GM18951 (cell line): Measurements from ENCODE around the gene BTF3.
"Not testable (repeated sequence)": the region's sequence is repeated elsewhere in the genome, so short reads cannot be mapped to it uniquely, and the experiment has no call there.

Source experiments
- POLR2A ChIP-seq: IDR thresholded peaks from 4 replicates; pipeline ENCODE4 v1.6.1; 2011; ENCODE audit warnings: mild to moderate bottlenecking; ENCODE audit not compliant: insufficient read length, insufficient read depth; ENCODE audit errors: extremely low read depth
- in situ Hi-C: fragments of 300-500 bp; cut with MboI; formaldehyde crosslinking; loops from one replicate; pipeline ENCODE4 v1.12.0; 2022; ENCODE audit warnings: low sequenced_read_pairs, mixed read lengths, inconsistent platforms; ENCODE audit not compliant: unreplicated experiment

BTF3 gene

GRCh38 chr5:73493421-73493820 lies 4.8 kb upstream of the BTF3 start:
- in situ Hi-C loops, result no loop called here
- TF ChIP-seq POLR2A, result no peak

DNA sequence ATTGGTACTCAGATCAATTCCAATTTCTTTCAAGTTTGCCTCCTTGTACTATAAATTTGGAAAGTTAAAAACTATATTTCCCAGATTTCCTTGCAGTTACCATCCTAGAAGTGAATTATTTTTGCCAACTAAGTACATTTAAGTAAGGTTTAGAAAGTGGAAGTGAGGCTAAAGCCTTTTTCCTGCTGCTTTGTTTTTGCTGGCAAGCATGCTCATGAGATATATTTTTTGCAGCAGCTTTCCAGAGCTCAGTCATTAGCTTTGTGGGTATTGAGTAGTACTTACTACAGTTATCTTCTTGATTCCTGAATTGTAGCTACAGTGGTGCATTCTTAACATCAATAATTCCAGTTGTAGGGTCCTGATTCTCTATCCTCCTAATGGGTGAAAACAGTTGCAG lies 3.5 kb upstream of the BTF3 start:
- in situ Hi-C loops, result no loop called here
- no peak for TF ChIP-seq POLR2A

- no peak for TF ChIP-seq POLR2A
- in situ Hi-C loops, result no loop called here
Observed at GRCh38 chr5:73495772-73496335, 2.4 kb upstream of the BTF3 start.

GRCh38 chr5:73496984-73497457 lies 1.2 kb upstream of the BTF3 start:
- in situ Hi-C loops, result no loop called here
- no peak for TF ChIP-seq POLR2A

DNA sequence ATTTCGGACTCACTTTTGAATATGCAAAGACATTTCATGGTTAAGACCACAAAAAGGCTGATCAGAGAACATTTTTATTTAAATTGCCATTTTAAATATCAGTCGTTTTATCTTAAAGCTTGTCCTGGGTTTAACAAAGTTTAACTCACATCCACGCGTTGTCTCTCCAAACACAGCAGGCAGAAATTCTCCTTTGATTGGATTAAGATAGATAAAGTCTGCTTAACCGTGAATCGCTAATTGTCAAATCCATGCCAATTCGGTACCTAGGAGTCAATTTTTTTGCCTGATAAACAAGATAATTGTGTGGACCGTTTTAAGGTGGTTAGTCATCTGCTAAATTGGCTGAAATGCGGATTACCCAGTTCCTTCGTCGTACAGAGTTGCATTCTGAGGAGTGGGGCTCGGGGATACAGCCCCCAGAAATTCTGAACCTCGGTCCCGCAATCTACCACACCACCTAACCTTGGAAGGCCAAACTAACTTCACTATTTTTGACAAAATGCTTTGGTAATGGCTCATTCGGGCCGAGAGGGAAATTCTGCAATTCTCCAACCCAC lies 665 bp upstream of the BTF3 start:
- in situ Hi-C loops, result no loop called here
- TF ChIP-seq POLR2A, result no peak

GRCh38 chr5:73499187-73499586 lies 945 bp downstream of the BTF3 start:
- TF ChIP-seq POLR2A, result no peak
- in situ Hi-C loops, result no loop called here

DNA sequence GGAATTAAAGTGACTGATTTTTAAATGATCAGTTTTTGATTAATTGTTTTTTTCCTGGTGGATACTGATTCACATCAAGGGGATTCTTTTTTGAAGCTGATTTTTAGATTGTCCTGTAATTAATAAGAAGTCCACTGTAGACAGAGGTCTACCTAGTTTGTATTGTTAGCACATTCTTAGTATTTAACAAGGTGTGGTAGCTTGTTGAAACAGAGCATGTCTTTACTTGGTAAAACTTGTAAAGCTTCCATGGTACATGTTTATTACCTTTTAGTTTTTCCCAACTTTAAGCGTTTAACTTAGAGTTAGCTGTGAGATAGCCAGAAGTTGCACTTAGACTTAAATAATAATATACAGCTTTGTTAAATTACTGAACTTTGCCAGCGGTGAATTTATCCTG lies 1.5 kb downstream of the BTF3 start:
- in situ Hi-C loops, result no loop called here
- no peak for TF ChIP-seq POLR2A

DNA sequence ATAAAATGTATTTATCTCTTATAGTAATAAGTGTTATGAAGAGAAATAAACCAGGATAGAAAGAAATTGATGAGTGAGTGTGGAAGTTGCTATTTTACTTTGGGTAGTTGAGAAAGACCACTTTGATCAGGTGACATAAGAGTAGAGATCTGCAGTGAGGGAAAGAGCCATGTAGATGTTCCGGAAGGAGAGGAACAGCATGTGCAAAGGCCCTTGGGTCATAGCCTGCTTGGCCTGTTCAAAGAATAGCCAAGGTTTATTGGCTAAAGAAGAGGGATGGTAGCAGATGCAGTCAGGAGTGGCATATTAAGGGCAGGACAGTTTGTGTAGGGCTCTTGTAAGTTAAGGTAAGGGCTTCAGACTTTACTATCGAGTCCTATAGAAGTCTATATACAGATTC lies 3.2 kb downstream of the BTF3 start:
- in situ Hi-C loops, result no loop called here
- no peak for TF ChIP-seq POLR2A

DNA sequence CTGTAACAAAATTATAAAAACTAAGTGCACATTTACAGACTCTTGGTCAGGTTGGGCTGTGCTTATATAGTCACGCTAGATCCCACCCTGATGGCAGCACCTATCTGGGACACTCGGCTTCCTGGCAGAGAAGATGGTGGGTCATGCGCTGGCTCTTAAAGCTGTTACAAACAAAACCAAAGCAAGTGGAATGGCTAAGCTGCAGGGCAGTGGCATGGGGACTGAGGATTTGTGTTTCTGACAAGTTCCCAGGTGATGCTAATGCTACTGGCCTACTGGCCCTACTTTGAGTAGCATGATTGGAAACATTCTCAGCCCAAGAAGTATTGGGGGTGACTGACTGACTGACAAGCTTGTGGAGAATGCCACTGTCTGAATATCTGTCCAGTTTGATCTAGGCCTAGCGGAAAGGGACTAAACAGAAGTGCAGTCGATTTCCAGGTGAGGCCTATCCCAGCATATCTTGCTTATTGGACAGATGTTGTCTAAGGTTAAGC lies 8.3 kb downstream of the BTF3 start:
- in situ Hi-C loops, result no loop called here
- no peak for TF ChIP-seq POLR2A

- in situ Hi-C loops, result no loop called here
- no peak for TF ChIP-seq POLR2A
Observed at GRCh38 chr5:73507062-73507461, 8.8 kb downstream of the BTF3 start.

- in situ Hi-C loops, result not testable (repeated sequence)
Observed at GRCh38 chr5:73508521-73508920, 10.3 kb downstream of the BTF3 start.

- no peak for TF ChIP-seq POLR2A
- in situ Hi-C loops, result no loop called here
Observed at GRCh38 chr5:73513996-73514395, 15.8 kb downstream of the BTF3 start.

GRCh38 chr5:73514418-73514817 lies 16.2 kb downstream of the BTF3 start:
- in situ Hi-C loops, result no loop called here
- no peak for TF ChIP-seq POLR2A

DNA sequence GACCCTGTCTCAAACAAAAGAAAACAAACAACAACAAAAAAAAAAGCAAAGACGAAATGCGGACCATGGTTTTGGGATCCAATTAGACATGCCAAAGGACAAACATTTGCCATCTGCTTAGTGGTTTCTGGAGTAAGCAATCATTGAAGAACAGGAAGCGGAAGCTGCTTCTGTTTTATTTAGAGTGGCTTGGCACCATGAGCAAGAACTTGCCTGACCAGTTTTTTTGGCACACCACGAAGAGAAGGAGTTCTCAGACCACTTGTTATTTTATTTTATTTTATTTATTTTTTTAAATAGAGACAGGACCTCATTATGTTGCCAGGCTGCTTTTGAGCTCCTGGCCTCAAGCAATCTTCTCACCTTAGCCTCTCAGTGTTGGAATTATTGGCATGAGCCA lies 17.0 kb downstream of the BTF3 start:
- TF ChIP-seq POLR2A, result no peak
- in situ Hi-C loops, result no loop called here
